ENCODE results near the gene CARMIL1.
"Not testable (repeated sequence)": the region's sequence is repeated elsewhere in the genome, so short reads cannot be mapped to it uniquely, and the experiment has no call there.

The CARMIL1 gene

GRCh38 chr6:25286891-25287290 is 7.7 kb downstream of the CARMIL1 start:
- Mint-ChIP-seq H3K36me3 (ENCODE audit: insufficient read depth) (no peaks in the 10 kb centered on the region), H3K4me3 (no peak overlapping the region), H3K27me3 (peaks cover 0 to 16% of the 10 kb centered on the region in 2 donors), H3K4me1 (ENCODE audit: low read depth in 2 of 2) (no peaks in the 10 kb centered on the region), H3K27ac (no peak overlapping the region), H3K9me3 (no peaks in the 10 kb centered on the region)
- DNase-seq (no peak), ATAC-seq (replicated peaks) (no peak)

- no peaks in the 10 kb centered on the region for H3K36me3 Mint-ChIP-seq (ENCODE audit: insufficient read depth)
- DNase-seq = no peak
- H3K27me3 Mint-ChIP-seq = peaks cover 0 to 16% of the 10 kb centered on the region in 2 donors
- H3K4me3 Mint-ChIP-seq = no peak overlapping the region
- H3K9me3 Mint-ChIP-seq = no peaks in the 10 kb centered on the region
- ATAC-seq (replicated peaks) = no peak
- H3K4me1 Mint-ChIP-seq (ENCODE audit: low read depth in 2 of 2) = no peaks in the 10 kb centered on the region
- H3K27ac Mint-ChIP-seq = no peak overlapping the region
Measured at GRCh38 chr6:25287941-25288340, 8.8 kb downstream of the CARMIL1 start.

GRCh38 chr6:25288518-25288917 is 9.3 kb downstream of the CARMIL1 start:
- ATAC-seq (replicated peaks) (no peak), DNase-seq (no peak)
- no peaks in the 10 kb centered on the region for H3K9me3 Mint-ChIP-seq
- no peak overlapping the region for H3K4me3 Mint-ChIP-seq
- no peak overlapping the region for H3K27ac Mint-ChIP-seq
- no peaks in the 10 kb centered on the region for H3K36me3 Mint-ChIP-seq (ENCODE audit: insufficient read depth)
- peaks cover 0 to 18% of the 10 kb centered on the region in 2 donors for H3K27me3 Mint-ChIP-seq
- no peaks in the 10 kb centered on the region for H3K4me1 Mint-ChIP-seq (ENCODE audit: low read depth in 2 of 2)

- H3K4me1 Mint-ChIP-seq (ENCODE audit: low read depth in 2 of 2) = peaks cover 0 to 1% of the 10 kb centered on the region in 2 donors
Measured at GRCh38 chr6:25290306-25291060, 11.3 kb downstream of the CARMIL1 start.

GRCh38 chr6:25292384-25292783 is 13.2 kb downstream of the CARMIL1 start:
- Mint-ChIP-seq H3K4me3 (no peak overlapping the region), H3K36me3 (ENCODE audit: insufficient read depth) (no peaks in the 10 kb centered on the region), H3K27ac (no peak overlapping the region), H3K4me1 (ENCODE audit: low read depth in 2 of 2) (peaks cover 0 to 4% of the 10 kb centered on the region in 2 donors), H3K27me3 (peaks cover 0 to 41% of the 10 kb centered on the region in 2 donors), H3K9me3 (no peaks in the 10 kb centered on the region)
- ATAC-seq (replicated peaks) (no peak), DNase-seq (no peak)

More at GRCh38 chr6:25290306-25291060, 11.3 kb downstream of the CARMIL1 start:
- DNase-seq (no peak), ATAC-seq (replicated peaks) (no peak)
- Mint-ChIP-seq H3K4me3 (no peak overlapping the region), H3K27me3 (peaks cover 0 to 32% of the 10 kb centered on the region in 2 donors), H3K27ac (peak overlapping the region in 1 of 2 donors; percentile 6), H3K36me3 (ENCODE audit: insufficient read depth) (no peaks in the 10 kb centered on the region), H3K9me3 (no peaks in the 10 kb centered on the region)

- H3K27me3 Mint-ChIP-seq = peaks cover 0 to 29% of the 10 kb centered on the region in 2 donors
- H3K4me1 Mint-ChIP-seq (ENCODE audit: low read depth in 2 of 2) = peaks cover 0 to 4% of the 10 kb centered on the region in 2 donors
- ATAC-seq (replicated peaks) (no peak), DNase-seq (no peak)
- no peak overlapping the region for H3K27ac Mint-ChIP-seq
- H3K9me3 Mint-ChIP-seq = no peaks in the 10 kb centered on the region
- no peak overlapping the region for H3K4me3 Mint-ChIP-seq
- no peaks in the 10 kb centered on the region for H3K36me3 Mint-ChIP-seq (ENCODE audit: insufficient read depth)
Measured at GRCh38 chr6:25295651-25296050, 16.5 kb downstream of the CARMIL1 start.

- H3K9me3 Mint-ChIP-seq = no peaks in the 10 kb centered on the region
- H3K27ac Mint-ChIP-seq = no peak overlapping the region
- H3K36me3 Mint-ChIP-seq (ENCODE audit: insufficient read depth) = no peaks in the 10 kb centered on the region
- peaks cover 0 to 4% of the 10 kb centered on the region in 2 donors for H3K4me1 Mint-ChIP-seq (ENCODE audit: low read depth in 2 of 2)
- ATAC-seq (replicated peaks) (no peak), DNase-seq (no peak)
- H3K27me3 Mint-ChIP-seq = peaks cover 0 to 25% of the 10 kb centered on the region in 2 donors
- no peak overlapping the region for H3K4me3 Mint-ChIP-seq
Measured at GRCh38 chr6:25296217-25296905, 17.2 kb downstream of the CARMIL1 start.

GRCh38 chr6:25297039-25297441 is 17.9 kb downstream of the CARMIL1 start:
- ATAC-seq (replicated peaks) (no peak), DNase-seq (no peak)
- Mint-ChIP-seq H3K36me3 (ENCODE audit: insufficient read depth) (no peaks in the 10 kb centered on the region), H3K27me3 (peaks cover 0 to 25% of the 10 kb centered on the region in 2 donors), H3K4me3 (no peak overlapping the region), H3K9me3 (no peaks in the 10 kb centered on the region), H3K4me1 (ENCODE audit: low read depth in 2 of 2) (peaks cover 0 to 4% of the 10 kb centered on the region in 2 donors), H3K27ac (no peak overlapping the region)

GRCh38 chr6:25297823-25298522 is 18.8 kb downstream of the CARMIL1 start:
- no peak for DNase-seq
- Mint-ChIP-seq H3K36me3 (ENCODE audit: insufficient read depth) (no peaks in the 10 kb centered on the region), H3K4me3 (no peak overlapping the region), H3K4me1 (ENCODE audit: low read depth in 2 of 2) (peaks cover 0 to 4% of the 10 kb centered on the region in 2 donors), H3K9me3 (no peaks in the 10 kb centered on the region), H3K27ac (no peak overlapping the region), H3K27me3 (peaks cover 0 to 25% of the 10 kb centered on the region in 2 donors)
- ATAC-seq (replicated peaks) = no peak

GRCh38 chr6:25298523-25298865 is 19.3 kb downstream of the CARMIL1 start:
- not testable (repeated sequence) for DNase-seq; H3K4me3 Mint-ChIP-seq; ATAC-seq (replicated peaks); H3K9me3 Mint-ChIP-seq; H3K4me1 Mint-ChIP-seq (ENCODE audit: low read depth in 2 of 2); H3K27ac Mint-ChIP-seq; H3K36me3 Mint-ChIP-seq (ENCODE audit: insufficient read depth)
- H3K27me3 Mint-ChIP-seq = peaks cover 0 to 23% of the 10 kb centered on the region in 2 donors

GRCh38 chr6:25301362-25301761 is 22.2 kb downstream of the CARMIL1 start:
- DNase-seq (no peak), ATAC-seq (replicated peaks) (no peak)
- Mint-ChIP-seq H3K27me3 (peaks cover 0 to 10% of the 10 kb centered on the region in 2 donors), H3K9me3 (no peaks in the 10 kb centered on the region), H3K36me3 (ENCODE audit: insufficient read depth) (no peaks in the 10 kb centered on the region), H3K4me3 (no peak overlapping the region), H3K4me1 (ENCODE audit: low read depth in 2 of 2) (no peaks in the 10 kb centered on the region), H3K27ac (no peak overlapping the region)

- H3K9me3 Mint-ChIP-seq = no peaks in the 10 kb centered on the region
- no peak overlapping the region for H3K27ac Mint-ChIP-seq
- DNase-seq (no peak), ATAC-seq (replicated peaks) (no peak)
- H3K36me3 Mint-ChIP-seq (ENCODE audit: insufficient read depth) = no peaks in the 10 kb centered on the region
- no peak overlapping the region for H3K4me3 Mint-ChIP-seq
- H3K27me3 Mint-ChIP-seq = peaks cover 0 to 10% of the 10 kb centered on the region in 2 donors
- H3K4me1 Mint-ChIP-seq (ENCODE audit: low read depth in 2 of 2) = no peaks in the 10 kb centered on the region
Measured at GRCh38 chr6:25302151-25302550, 23.0 kb downstream of the CARMIL1 start.

- no peaks in the 10 kb centered on the region for H3K9me3 Mint-ChIP-seq
- H3K27ac Mint-ChIP-seq = no peak overlapping the region
- H3K36me3 Mint-ChIP-seq (ENCODE audit: insufficient read depth) = no peaks in the 10 kb centered on the region
- no peak for DNase-seq
- ATAC-seq (replicated peaks) = no peak
- H3K4me3 Mint-ChIP-seq = no peak overlapping the region
- H3K4me1 Mint-ChIP-seq (ENCODE audit: low read depth in 2 of 2) = no peaks in the 10 kb centered on the region
- H3K27me3 Mint-ChIP-seq = peaks cover 4 to 10% of the 10 kb centered on the region in 2 donors
Measured at GRCh38 chr6:25302677-25303128, 23.5 kb downstream of the CARMIL1 start.
